ENCODE measurements around the gene GNLY.

DNA sequence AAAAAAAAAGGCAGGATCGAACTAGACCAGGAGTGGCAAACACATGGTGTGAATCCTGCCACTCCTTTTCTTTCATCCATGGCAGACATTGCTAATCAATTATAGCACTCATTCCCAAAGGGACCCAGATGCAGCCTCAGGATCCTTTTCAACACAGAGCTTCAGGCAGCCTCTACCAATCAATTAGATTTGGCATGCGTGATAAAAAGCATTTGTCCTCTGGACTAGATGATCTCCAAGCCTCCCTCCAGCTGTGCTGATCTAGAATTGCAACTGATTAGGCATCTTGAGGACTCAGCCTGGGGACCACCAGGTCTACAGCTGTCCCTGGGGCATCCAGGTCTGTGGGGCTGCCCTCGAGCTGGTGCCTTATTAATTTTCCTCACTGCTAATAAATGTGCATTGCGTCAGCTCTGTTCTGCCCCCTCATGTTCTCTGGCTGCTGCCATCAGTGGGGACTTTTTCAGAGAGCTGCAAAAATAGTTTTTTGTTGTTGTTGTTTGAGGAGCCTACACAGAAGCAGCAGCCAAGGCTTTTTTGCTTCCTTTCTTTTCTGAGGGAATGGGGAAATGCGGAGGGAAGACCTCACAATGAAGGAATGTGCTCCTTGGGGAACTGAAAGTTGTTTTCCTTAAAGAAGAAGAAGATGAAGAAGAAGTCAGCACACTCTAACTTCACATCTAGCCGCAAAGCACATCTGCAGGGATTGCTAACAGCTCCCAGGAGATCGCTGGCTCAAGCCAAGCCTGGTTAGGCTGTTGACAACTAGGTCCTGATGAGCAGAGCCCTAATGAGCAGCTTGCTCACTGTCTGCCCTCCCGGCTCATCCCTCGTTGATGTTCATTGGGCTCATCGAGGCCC lies 50.8 kb downstream of the GNLY start:
- TF ChIP-seq, protein P1, sequence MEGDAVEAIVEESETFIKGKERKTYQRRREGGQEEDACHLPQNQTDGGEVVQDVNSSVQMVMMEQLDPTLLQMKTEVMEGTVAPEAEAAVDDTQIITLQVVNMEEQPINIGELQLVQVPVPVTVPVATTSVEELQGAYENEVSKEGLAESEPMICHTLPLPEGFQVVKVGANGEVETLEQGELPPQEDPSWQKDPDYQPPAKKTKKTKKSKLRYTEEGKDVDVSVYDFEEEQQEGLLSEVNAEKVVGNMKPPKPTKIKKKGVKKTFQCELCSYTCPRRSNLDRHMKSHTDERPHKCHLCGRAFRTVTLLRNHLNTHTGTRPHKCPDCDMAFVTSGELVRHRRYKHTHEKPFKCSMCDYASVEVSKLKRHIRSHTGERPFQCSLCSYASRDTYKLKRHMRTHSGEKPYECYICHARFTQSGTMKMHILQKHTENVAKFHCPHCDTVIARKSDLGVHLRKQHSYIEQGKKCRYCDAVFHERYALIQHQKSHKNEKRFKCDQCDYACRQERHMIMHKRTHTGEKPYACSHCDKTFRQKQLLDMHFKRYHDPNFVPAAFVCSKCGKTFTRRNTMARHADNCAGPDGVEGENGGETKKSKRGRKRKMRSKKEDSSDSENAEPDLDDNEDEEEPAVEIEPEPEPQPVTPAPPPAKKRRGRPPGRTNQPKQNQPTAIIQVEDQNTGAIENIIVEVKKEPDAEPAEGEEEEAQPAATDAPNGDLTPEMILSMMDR (IDR thresholded peaks at IDR 0.05), result no peak
- TF ChIP-seq YY1 (IDR thresholded peaks at IDR 0.05; ENCODE audit: low read depth) (no peak), CHD2 (IDR thresholded peaks at IDR 0.05; ENCODE audit: low read length, partially characterized antibody) (no peak), FOXM1 (IDR thresholded peaks at IDR 0.05; ENCODE audit: low read depth) (no peak), TAF1 (IDR thresholded peaks at IDR 0.05; ENCODE audit: borderline replicate concordance, low read depth, low read length) (no peak), POLR2AphosphoS5 (IDR thresholded peaks at IDR 0.05; ENCODE audit: low read depth, low read length) (no peak), RFX5 (IDR thresholded peaks at IDR 0.05; ENCODE audit: low read length) (no peak), ZBTB33 (IDR thresholded peaks at IDR 0.05; ENCODE audit: borderline replicate concordance, low read depth) (no peak), EP300 (IDR thresholded peaks at IDR 0.05; ENCODE audit: borderline replicate concordance in 1 of 2, low read depth in 1 of 2, low read length in 1 of 2) (no peak), PBX3 (IDR thresholded peaks at IDR 0.05) (no peak), RCOR1 (IDR thresholded peaks at IDR 0.05; ENCODE audit: low read length) (no peak), REST (IDR thresholded peaks at IDR 0.05; ENCODE audit: low read depth, low read length) (no peak)
- TF ChIP-seq, protein P2, sequence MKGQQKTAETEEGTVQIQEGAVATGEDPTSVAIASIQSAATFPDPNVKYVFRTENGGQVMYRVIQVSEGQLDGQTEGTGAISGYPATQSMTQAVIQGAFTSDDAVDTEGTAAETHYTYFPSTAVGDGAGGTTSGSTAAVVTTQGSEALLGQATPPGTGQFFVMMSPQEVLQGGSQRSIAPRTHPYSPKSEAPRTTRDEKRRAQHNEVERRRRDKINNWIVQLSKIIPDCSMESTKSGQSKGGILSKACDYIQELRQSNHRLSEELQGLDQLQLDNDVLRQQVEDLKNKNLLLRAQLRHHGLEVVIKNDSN (IDR thresholded peaks at IDR 0.05; ENCODE audit: borderline replicate concordance, low read depth), result no peak
